Kidney epithelial cell (primary cell): ENCODE results near the gene TMEM79. TPM values are rescaled to one million over a fixed set of nuclear protein-coding genes. Genes with fewer than 3 reads are reported as not detected.

ENCODE experiments used
- DNase-seq: peaks from one replicate; pipeline ENCODE4 v3.0.0-alpha.2; 2010; ENCODE audit warnings: low read depth
- H3K27me3 ChIP-seq: 2 replicates; pipeline ENCODE4 v1.6.0; 2011; ENCODE audit warnings: low read length; ENCODE audit not compliant: control insufficient read depth, insufficient read depth
- H3K36me3 ChIP-seq: 2 replicates; pipeline ENCODE4 v1.5.1; 2011; ENCODE audit warnings: low read length; ENCODE audit not compliant: control insufficient read depth, insufficient read depth
- H3K4me3 ChIP-seq: 2 replicates; pipeline ENCODE4 v1.5.1; 2011; ENCODE audit warnings: low read depth, mild to moderate bottlenecking, control low read depth, low read length
- total RNA-seq: library from RNA; depleted of rRNA; stranded (reverse); fragments of >200 nt; gene quantifications from 2 replicates; pipeline ENCODE4 v1.2.3, GENCODE V29; 2015
- TF ChIP-seq, protein P1 (sequence below): IDR thresholded peaks from 2 replicates; pipeline ENCODE4 v1.5.1; 2011; ENCODE audit warnings: mild to moderate bottlenecking, moderate library complexity, low read length, control low read depth, inconsistent platforms; ENCODE audit not compliant: insufficient read depth, poor library complexity, severe bottlenecking

TMEM79 gene
- total RNA-seq, 1 donor from 2014 or later = 1.9 TPM

DNA sequence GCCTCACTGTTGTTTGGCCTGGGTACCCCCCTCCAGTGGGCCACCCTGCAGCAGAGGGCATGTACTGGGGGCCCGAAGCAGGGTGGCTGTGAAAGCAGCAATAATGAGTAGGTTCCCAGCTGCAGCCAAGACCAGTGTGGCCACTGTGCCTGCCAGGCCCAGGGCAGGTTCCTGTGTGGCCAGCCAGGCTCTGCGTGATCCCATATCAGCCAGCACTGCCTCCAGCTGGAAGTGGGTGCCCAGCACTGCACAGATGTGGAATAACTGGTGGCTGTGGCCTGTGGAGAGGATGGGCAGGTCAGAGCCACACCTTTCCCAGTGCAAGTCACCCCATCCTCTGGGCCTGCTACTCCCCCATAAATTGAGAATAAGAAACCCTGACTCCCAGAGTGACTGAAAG, 40.0 kb upstream of the TMEM79 start:
- no peak for DNase-seq
- Histone ChIP-seq H3K27me3 (peaks cover 4% of the 10 kb centered on the region), H3K36me3 (peaks cover under 1% of the 10 kb centered on the region), H3K4me3 (no peak overlapping the region)
- TF ChIP-seq, protein P1, sequence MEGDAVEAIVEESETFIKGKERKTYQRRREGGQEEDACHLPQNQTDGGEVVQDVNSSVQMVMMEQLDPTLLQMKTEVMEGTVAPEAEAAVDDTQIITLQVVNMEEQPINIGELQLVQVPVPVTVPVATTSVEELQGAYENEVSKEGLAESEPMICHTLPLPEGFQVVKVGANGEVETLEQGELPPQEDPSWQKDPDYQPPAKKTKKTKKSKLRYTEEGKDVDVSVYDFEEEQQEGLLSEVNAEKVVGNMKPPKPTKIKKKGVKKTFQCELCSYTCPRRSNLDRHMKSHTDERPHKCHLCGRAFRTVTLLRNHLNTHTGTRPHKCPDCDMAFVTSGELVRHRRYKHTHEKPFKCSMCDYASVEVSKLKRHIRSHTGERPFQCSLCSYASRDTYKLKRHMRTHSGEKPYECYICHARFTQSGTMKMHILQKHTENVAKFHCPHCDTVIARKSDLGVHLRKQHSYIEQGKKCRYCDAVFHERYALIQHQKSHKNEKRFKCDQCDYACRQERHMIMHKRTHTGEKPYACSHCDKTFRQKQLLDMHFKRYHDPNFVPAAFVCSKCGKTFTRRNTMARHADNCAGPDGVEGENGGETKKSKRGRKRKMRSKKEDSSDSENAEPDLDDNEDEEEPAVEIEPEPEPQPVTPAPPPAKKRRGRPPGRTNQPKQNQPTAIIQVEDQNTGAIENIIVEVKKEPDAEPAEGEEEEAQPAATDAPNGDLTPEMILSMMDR = no peak

DNA sequence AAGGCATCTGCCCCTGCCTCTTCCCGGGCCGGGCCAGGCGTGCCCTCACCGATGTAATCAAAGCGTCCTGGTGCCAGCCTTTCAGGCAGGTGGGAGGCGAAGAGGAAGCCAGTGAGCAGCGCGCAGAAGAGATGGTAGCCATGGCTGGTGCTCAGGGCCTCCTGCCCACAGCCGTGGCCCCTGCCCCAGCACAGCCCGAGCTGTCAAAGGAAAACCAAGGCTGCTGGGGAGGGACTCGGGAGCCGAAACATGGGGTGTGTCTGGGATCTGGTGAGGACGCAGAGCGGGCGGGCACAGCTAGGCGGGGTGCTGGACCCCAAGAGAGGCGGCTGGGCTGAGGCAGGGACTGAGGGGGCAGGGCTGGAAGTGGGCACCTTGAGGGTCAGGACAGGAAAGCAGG, 39.4 kb upstream of the TMEM79 start:
- peaks cover 2% of the 10 kb centered on the region for H3K36me3 ChIP-seq
- no peak for DNase-seq
- TF ChIP-seq, protein P1 = no peak
- H3K4me3 ChIP-seq = no peak overlapping the region
- peaks cover 4% of the 10 kb centered on the region for H3K27me3 ChIP-seq

DNA sequence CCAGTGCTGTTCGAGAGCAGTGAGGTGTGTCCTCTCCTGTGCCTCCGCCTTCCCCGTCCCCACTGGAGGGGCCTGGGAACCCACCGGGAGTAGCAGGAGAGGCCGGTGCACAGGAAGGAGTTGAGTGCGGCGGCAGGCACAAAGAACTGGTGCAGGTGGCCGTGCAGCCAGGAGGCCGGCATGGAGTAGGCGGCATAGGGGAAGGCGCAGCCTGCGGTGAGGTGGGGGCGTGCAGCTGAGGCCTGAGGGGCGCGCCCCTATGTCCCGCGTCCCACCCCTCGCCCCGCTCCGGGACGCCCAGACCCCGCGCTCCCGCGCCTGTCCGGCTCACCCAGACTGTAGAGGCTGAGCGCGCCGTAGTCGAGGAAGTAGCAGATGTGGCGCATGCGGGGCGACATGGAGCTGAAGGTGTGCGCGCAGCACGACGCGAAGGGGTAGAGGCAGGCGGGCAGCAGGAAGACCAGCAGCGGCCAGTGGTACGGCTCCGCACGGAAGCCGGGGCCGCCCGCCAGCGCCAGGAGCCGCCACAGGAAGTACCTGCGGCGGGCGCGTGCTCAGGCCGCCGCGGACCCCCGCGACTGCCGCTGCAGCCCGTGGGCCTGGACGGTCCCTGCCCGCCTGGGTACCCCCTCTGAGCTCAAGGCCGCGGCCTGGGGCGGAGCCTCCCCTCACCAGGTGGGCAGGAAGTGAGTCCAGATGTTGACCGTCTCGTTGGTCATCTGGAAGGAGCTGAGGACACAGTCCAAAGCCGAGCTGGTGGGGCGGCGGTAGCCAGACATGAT, 38.5 kb upstream of the TMEM79 start:
- peaks cover 2% of the 10 kb centered on the region for H3K36me3 ChIP-seq
- TF ChIP-seq, protein P1 = no peak
- peak overlapping the region; percentile 7 for H3K4me3 ChIP-seq
- H3K27me3 ChIP-seq = peaks cover 4% of the 10 kb centered on the region
- DNase-seq = no peak

DNA sequence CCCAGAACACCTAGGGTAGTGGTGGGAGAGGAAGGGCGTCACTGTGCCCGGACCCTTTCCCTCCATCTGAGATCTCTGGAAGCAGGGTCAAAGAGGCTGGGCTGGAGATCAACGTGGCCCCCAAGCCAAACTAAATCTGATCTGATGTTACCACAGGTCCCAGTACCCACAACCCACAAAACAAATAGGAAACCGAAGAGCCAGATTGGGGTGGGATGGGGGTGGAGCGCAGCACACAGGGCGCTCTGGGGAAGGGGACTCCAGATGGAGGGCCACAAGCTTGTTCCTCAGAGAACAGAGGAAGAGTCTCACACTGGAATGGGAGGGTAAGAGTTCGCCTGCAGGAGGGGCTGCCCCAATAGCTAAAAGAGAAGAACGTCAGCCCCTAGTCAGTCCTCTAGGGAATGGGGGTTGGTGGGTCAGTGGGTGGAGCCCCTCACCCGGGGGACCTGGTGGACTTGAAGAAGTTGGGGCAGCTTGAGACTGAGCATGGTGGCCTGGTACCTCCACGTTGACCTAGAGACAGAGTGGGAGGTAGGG, 37.8 kb upstream of the TMEM79 start:
- H3K4me3 ChIP-seq = no peak overlapping the region
- peaks cover 4% of the 10 kb centered on the region for H3K27me3 ChIP-seq
- DNase-seq = no peak
- H3K36me3 ChIP-seq = peaks cover 5% of the 10 kb centered on the region
- TF ChIP-seq, protein P1 = no peak

GRCh38 chr1:156246781-156247459, 37.2 kb upstream of the TMEM79 start:
- DNase-seq = no peak
- TF ChIP-seq, protein P1 = no peak
- Histone ChIP-seq H3K36me3 (peaks cover 5% of the 10 kb centered on the region), H3K27me3 (peaks cover 4% of the 10 kb centered on the region), H3K4me3 (no peak overlapping the region)
